Keratinocyte (primary cell): Measurements from ENCODE around the gene SUMF2. TPM values are rescaled to one million over a fixed set of nuclear protein-coding genes. Genes with fewer than 3 reads are reported as not detected.
"Not testable (repeated sequence)": the region's sequence is repeated elsewhere in the genome, so short reads cannot be mapped to it uniquely, and the experiment has no call there.

ENCODE experiments used
- DNase-seq: peaks from one replicate; pipeline ENCODE4 v3.0.0-alpha.2; 2011; ENCODE audit warnings: low read depth, missing footprints, low spot score
- FAIRE-seq: peaks from 2 replicates; lab custom pipeline; 2011; peaks lifted over from hg19 to GRCh38; lab: Jason Lieb, UNC
- H2AFZ ChIP-seq: 2 replicates; pipeline ENCODE4 v1.6.0; 2012; ENCODE audit warnings: low read length, control low read depth, inconsistent platforms; ENCODE audit not compliant: control insufficient read depth
- H3K27ac ChIP-seq: 2 replicates; pipeline ENCODE4 v1.5.1; 2011; ENCODE audit warnings: low read length; ENCODE audit not compliant: control insufficient read depth, insufficient read depth
- H3K27me3 ChIP-seq: 3 replicates; pipeline ENCODE4 v1.6.0; 2011; ENCODE audit warnings: low read length; ENCODE audit not compliant: control insufficient read depth, insufficient read depth; ENCODE audit errors: extremely low read depth
- H3K36me3 ChIP-seq, 2 experiments: 2 replicates in 1 of 2; 3 replicates in 1 of 2; pipeline ENCODE4 v1.5.1; 2011; ENCODE audit warnings: low read length in 2 of 2, mild to moderate bottlenecking in 1 of 2; ENCODE audit not compliant: control insufficient read depth in 2 of 2, insufficient read depth in 2 of 2; ENCODE audit errors: extremely low read depth in 1 of 2
- H3K4me1 ChIP-seq: 3 replicates; pipeline ENCODE4 v1.5.1; 2011; ENCODE audit warnings: low read length; ENCODE audit not compliant: control insufficient read depth, insufficient read depth; ENCODE audit errors: extremely low read depth
- H3K4me2 ChIP-seq: 3 replicates; pipeline ENCODE4 v1.6.0; 2011; ENCODE audit warnings: low read depth, low read length; ENCODE audit not compliant: control insufficient read depth, insufficient read depth; ENCODE audit errors: extremely low read depth
- H3K4me3 ChIP-seq, 3 experiments: fragments of 200-600 bp in 1 of 3; sonication (generic) in 1 of 3; 2 replicates in 2 of 3; 3 replicates in 1 of 3; pipeline ENCODE4 v1.5.1; 2011 to 2016; ENCODE audit warnings: low read length in 3 of 3, mild to moderate bottlenecking in 3 of 3, control low read depth in 2 of 3, inconsistent platforms in 1 of 3, low read depth in 1 of 3, mixed read lengths in 1 of 3, mixed run types in 1 of 3, moderate library complexity in 1 of 3; ENCODE audit not compliant: control insufficient read depth in 2 of 3, insufficient read depth in 2 of 3; ENCODE audit errors: extremely low read depth in 1 of 3
- H3K79me2 ChIP-seq: 2 replicates; pipeline ENCODE4 v1.6.0; 2012; ENCODE audit warnings: low read length; ENCODE audit not compliant: control insufficient read depth, insufficient read depth
- H3K9ac ChIP-seq: 3 replicates; pipeline ENCODE4 v1.6.0; 2011; ENCODE audit warnings: low read length; ENCODE audit not compliant: control insufficient read depth, insufficient read depth; ENCODE audit errors: extremely low read depth
- H3K9me1 ChIP-seq: 3 replicates; pipeline ENCODE4 v1.6.0; 2011; ENCODE audit warnings: low read length; ENCODE audit not compliant: control insufficient read depth, insufficient read depth; ENCODE audit errors: extremely low read depth
- H3K9me3 ChIP-seq: 2 replicates; pipeline ENCODE4 v1.5.1; 2012; ENCODE audit warnings: low read depth, low read length; ENCODE audit not compliant: control insufficient read depth
- H4K20me1 ChIP-seq: 3 replicates; pipeline ENCODE4 v1.6.0; 2011; ENCODE audit warnings: low read length; ENCODE audit not compliant: control insufficient read depth, insufficient read depth; ENCODE audit errors: extremely low read depth
- CTCF ChIP-seq, 3 experiments: IDR thresholded peaks in 1 of 3; conservative IDR thresholded peaks in 1 of 3; optimal IDR thresholded peaks in 1 of 3; 2 replicates in 2 of 3; 3 replicates in 1 of 3; pipeline versions ENCODE3 to v1.5.1; 2011; ENCODE audit warnings: low read length in 3 of 3, mild to moderate bottlenecking in 3 of 3, moderate library complexity in 2 of 3, control low read depth in 1 of 3, inconsistent platforms in 1 of 3; ENCODE audit not compliant: insufficient read depth in 2 of 3; ENCODE audit errors: extremely low read depth in 1 of 3
- EZH2 ChIP-seq: IDR thresholded peaks from one replicate; pipeline ENCODE4 v1.6.1; 2012; ENCODE audit warnings: inconsistent platforms, mild to moderate bottlenecking, low read length, moderate library complexity
- dilution Hi-C: fragments of 300-500 bp; cut with MboI; formaldehyde crosslinking; loops from one replicate; pipeline ENCODE4 v1.7.0; 2020; ENCODE audit warnings: low sequenced_read_pairs; ENCODE audit not compliant: extremely low pct_ligation_motif_present
- polyA plus RNA-seq, 5 experiments: library from polyadenylated mRNA; depleted of rRNA in 3 of 5; stranded (reverse) in 3 of 5; stranded (forward) in 1 of 5; unstranded in 1 of 5; fragments of >200 nt; gene quantifications; 1 replicate in 1 of 5; 2 replicates in 3 of 5; 3 replicates in 1 of 5; pipeline versions ENCODE4 v1.2.1 to v1.2.3, GENCODE V29; 2011 to 2012; ENCODE audit warnings: missing spikeins in 2 of 5, low read depth in 1 of 5, low replicate concordance in 1 of 5

The SUMF2 gene
- polyA plus RNA-seq, 1 donor (not counting 4 experiments of a cell fraction or from before 2014, with no cell fraction given) = 73.8 TPM

- no peak within 1 kb of the TSS for H3K4me2 ChIP-seq
Observed at GRCh38 chr7:56092789-56093531, 28.9 kb downstream of the SUMF2 start, which contains the start of gene PHKG1. Gene PHKG1, minus strand, starts transcription at chr7:56092952. Its CDS starts 4,011 bp downstream, at chr7:56088941.

GRCh38 chr7:56097700-56098099 is 33.6 kb downstream of the SUMF2 start:
- Histone ChIP-seq H3K4me2 (no peak overlapping the region), H3K9ac (no peak overlapping the region), H4K20me1 (no peaks in the 10 kb centered on the region), H3K4me1 (peaks cover 4% of the 10 kb centered on the region), H3K27me3 (no peaks in the 10 kb centered on the region), H3K27ac (no peak overlapping the region), H3K79me2 (no peaks in the 10 kb centered on the region), H3K36me3 (peaks cover 19 to 20% of the 10 kb centered on the region in 2 experiments), H3K4me3 (no peak overlapping the region), H3K9me3 (no peaks in the 10 kb centered on the region), H2AFZ (no peak overlapping the region), H3K9me1 (no peaks in the 10 kb centered on the region)
- DNase-seq (no peak), FAIRE-seq (no peak)
- TF ChIP-seq EZH2 (no peak), CTCF (optimal IDR thresholded peaks at IDR 0.05 in 1 of 3, IDR thresholded peaks at IDR 0.05 in 1 of 3, conservative IDR thresholded peaks at IDR 0.05 in 1 of 3; ENCODE audit: extremely low read depth in 1 of 3, insufficient read depth in 2 of 3, low read length in 3 of 3) (no peak)
- dilution Hi-C loops = no loop called here

More at GRCh38 chr7:56092789-56093531, 28.9 kb downstream of the SUMF2 start, which contains the start of gene PHKG1:
- Histone ChIP-seq H3K9ac (no peak within 1 kb of the TSS), H3K27me3 (no peaks in the 10 kb centered on the region), H3K79me2 (no peaks in the 10 kb centered on the region), H3K9me3 (no peaks in the 10 kb centered on the region), H3K4me1 (peaks cover 5% of the 10 kb centered on the region), H3K9me1 (no peaks in the 10 kb centered on the region), H3K36me3 (peaks cover 0 to 5% of the 10 kb centered on the region in 2 experiments), H2AFZ (peak within 1 kb of the TSS; percentile 13), H3K4me3 (no peak within 1 kb of the TSS), H3K27ac (no peak within 1 kb of the TSS), H4K20me1 (no peaks in the 10 kb centered on the region)
- DNase-seq (no peak), FAIRE-seq (peak; percentile 29)
- TF ChIP-seq CTCF (optimal IDR thresholded peaks at IDR 0.05 in 1 of 3, IDR thresholded peaks at IDR 0.05 in 1 of 3, conservative IDR thresholded peaks at IDR 0.05 in 1 of 3; ENCODE audit: extremely low read depth in 1 of 3, insufficient read depth in 2 of 3, low read length in 3 of 3) (peak; percentile 31 to 76 (median 51)), EZH2 (no peak)
- dilution Hi-C loops = no loop called here

- H2AFZ ChIP-seq, dilution Hi-C loops, H3K9me3 ChIP-seq, H3K4me3 ChIP-seq, DNase-seq, H3K4me2 ChIP-seq, H4K20me1 ChIP-seq, FAIRE-seq, H3K9ac ChIP-seq, H3K27me3 ChIP-seq, H3K27ac ChIP-seq, H3K79me2 ChIP-seq, H3K4me1 ChIP-seq, H3K9me1 ChIP-seq: not testable (repeated sequence)
- H3K36me3 ChIP-seq = peaks cover 21 to 23% of the 10 kb centered on the region in 2 experiments
Observed at GRCh38 chr7:56098187-56099008, 34.3 kb downstream of the SUMF2 start.
